ENCODE results near the gene ZNF30.
"Not testable (repeated sequence)": the region's sequence is repeated elsewhere in the genome, so short reads cannot be mapped to it uniquely, and the experiment has no call there.

ZNF30 gene

GRCh38 chr19:34985249-34986022, 58.7 kb downstream of the ZNF30 start:
- no peak for DNase-seq (ENCODE audit: low spot score)

GRCh38 chr19:34988119-34988518, 61.4 kb downstream of the ZNF30 start:
- DNase-seq (ENCODE audit: low spot score), result no peak

GRCh38 chr19:34989298-34989697, 62.6 kb downstream of the ZNF30 start:
- DNase-seq (ENCODE audit: low spot score), result no peak

- DNase-seq (ENCODE audit: low spot score), result no peak
Measured at GRCh38 chr19:34990578-34991192, 64.0 kb downstream of the ZNF30 start.

- no peak for DNase-seq (ENCODE audit: low spot score)
Measured at GRCh38 chr19:34991542-34992333, 65.0 kb downstream of the ZNF30 start.

GRCh38 chr19:34992582-34992981, 65.9 kb downstream of the ZNF30 start:
- DNase-seq (ENCODE audit: low spot score), result not testable (repeated sequence)

- DNase-seq (ENCODE audit: low spot score), result no peak
Measured at GRCh38 chr19:34994286-34994642, 67.6 kb downstream of the ZNF30 start.

Measured in germinal center (tissue), 1 donor.